SU-DHL-6 (cell line): Measurements from ENCODE around the gene KPNA3.

Source experiments
- H2AFZ ChIP-seq: fragments of 200-600 bp; sonication (generic); 2 replicates; pipeline ENCODE4 v1.6.1; 2014; ENCODE audit warnings: low read depth, mild to moderate bottlenecking, moderate library complexity, mixed read lengths, antibody characterized with exemption, low read length; ENCODE audit not compliant: severe bottlenecking
- H3F3A ChIP-seq: fragments of 200-600 bp; shearing (Covaris generic); 2 replicates; pipeline ENCODE4 v1.6.0; 2016; ENCODE audit warnings: antibody characterized with exemption, mild to moderate bottlenecking; ENCODE audit not compliant: insufficient read depth
- H3K27ac ChIP-seq: fragments of 200-600 bp; sonication (generic); 2 replicates; pipeline ENCODE4 v1.5.1; 2016; ENCODE audit warnings: low read depth, mild to moderate bottlenecking, low read length, moderate library complexity, mixed read lengths
- H3K27me3 ChIP-seq: fragments of 200-600 bp; sonication (generic), shearing (Covaris generic); 2 replicates; pipeline ENCODE4 v1.6.0; 2014; ENCODE audit warnings: mild to moderate bottlenecking, low read length
- H3K36me3 ChIP-seq: fragments of 200-600 bp; sonication (generic); 2 replicates; pipeline ENCODE4 v1.6.1; 2014; ENCODE audit warnings: mild to moderate bottlenecking, low read length, mixed read lengths
- H3K4me2 ChIP-seq: fragments of 300-600, 200-600 bp; shearing (Covaris generic), sonication (generic); 2 replicates; pipeline ENCODE4 v1.6.0; 2014; ENCODE audit warnings: low read length, low read depth, mild to moderate bottlenecking; ENCODE audit not compliant: poor library complexity, severe bottlenecking
- H3K4me3 ChIP-seq: fragments of 200-600 bp; sonication (generic); 2 replicates; pipeline ENCODE4 v1.5.1; 2014; ENCODE audit warnings: antibody characterized with exemption, low read length, mild to moderate bottlenecking, mixed read lengths; ENCODE audit not compliant: insufficient read depth, poor library complexity, severe bottlenecking
- H3K79me2 ChIP-seq: fragments of 200-600 bp; sonication (generic); 2 replicates; pipeline ENCODE4 v1.6.1; 2014; ENCODE audit warnings: mild to moderate bottlenecking, low read length, moderate library complexity; ENCODE audit not compliant: insufficient read depth
- H3K9ac ChIP-seq: fragments of 200-600 bp; sonication (generic); 2 replicates; pipeline ENCODE4 v1.7.0; 2014; ENCODE audit warnings: mild to moderate bottlenecking, low read length
- H3K9me2 ChIP-seq: fragments of 200-600 bp; sonication (generic); replicated peaks from 2 replicates; pipeline ENCODE4 v1.6.1; 2014; ENCODE audit warnings: low read length; ENCODE audit not compliant: insufficient read depth
- H3K9me3 ChIP-seq: fragments of 200-600 bp; sonication (generic); 2 replicates; pipeline ENCODE4 v1.6.1; 2014; ENCODE audit warnings: low read length, mixed read lengths; ENCODE audit not compliant: insufficient read depth
- H4K20me1 ChIP-seq: fragments of 200-600 bp; sonication (generic); 2 replicates; pipeline ENCODE4 v1.6.1; 2014; ENCODE audit warnings: low read depth, mild to moderate bottlenecking, antibody characterized with exemption, low read length, moderate library complexity, mixed read lengths
- CTCF ChIP-seq: fragments of 200-600 bp; sonication (generic); IDR thresholded peaks from one replicate; pipeline ENCODE4 v1.5.1; 2017; ENCODE audit warnings: antibody characterized with exemption, mild to moderate bottlenecking, low read length, moderate library complexity; ENCODE audit not compliant: insufficient read depth, poor library complexity, severe bottlenecking
- EZH2phosphoT487 ChIP-seq: fragments of 200-600 bp; sonication (generic), shearing (Covaris generic); conservative IDR thresholded peaks from 2 replicates; pipeline ENCODE4 v1.6.1; 2018; ENCODE audit warnings: mild to moderate bottlenecking, antibody characterized with exemption, low read length, moderate library complexity, mixed read lengths

Gene KPNA3

DNA sequence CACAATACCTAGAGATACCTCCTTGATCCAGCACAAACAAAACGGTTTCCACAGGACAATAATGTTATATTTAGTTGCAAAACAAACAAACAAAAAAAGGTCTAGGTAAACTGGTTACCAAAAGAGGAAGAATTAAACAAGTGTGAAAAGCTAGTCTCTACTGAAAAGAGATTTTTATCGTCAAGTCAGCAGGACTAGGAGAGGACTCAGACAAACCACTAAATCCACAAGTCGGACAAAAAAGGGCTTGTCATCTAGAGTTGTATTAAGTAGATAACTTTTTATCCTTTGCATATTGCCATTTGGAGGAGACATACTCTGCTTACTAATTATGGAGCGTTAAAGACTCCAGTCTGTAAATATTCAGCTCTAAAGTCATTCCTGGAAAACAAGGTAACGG lies 9.9 kb upstream of the KPNA3 start:
- Histone ChIP-seq H3K9ac (no peak overlapping the region), H3K36me3 (no peaks in the 10 kb centered on the region), H3K4me2 (no peak overlapping the region), H3K4me3 (no peak overlapping the region), H3K27ac (no peak overlapping the region), H3K27me3 (no peaks in the 10 kb centered on the region), H2AFZ (no peak overlapping the region), H3K9me3 (no peaks in the 10 kb centered on the region), H4K20me1 (no peaks in the 10 kb centered on the region), H3K9me2 (no peaks in the 10 kb centered on the region), H3K79me2 (no peaks in the 10 kb centered on the region), H3F3A (no peaks in the 10 kb centered on the region)
- TF ChIP-seq CTCF (no peak), EZH2phosphoT487 (no peak)

DNA sequence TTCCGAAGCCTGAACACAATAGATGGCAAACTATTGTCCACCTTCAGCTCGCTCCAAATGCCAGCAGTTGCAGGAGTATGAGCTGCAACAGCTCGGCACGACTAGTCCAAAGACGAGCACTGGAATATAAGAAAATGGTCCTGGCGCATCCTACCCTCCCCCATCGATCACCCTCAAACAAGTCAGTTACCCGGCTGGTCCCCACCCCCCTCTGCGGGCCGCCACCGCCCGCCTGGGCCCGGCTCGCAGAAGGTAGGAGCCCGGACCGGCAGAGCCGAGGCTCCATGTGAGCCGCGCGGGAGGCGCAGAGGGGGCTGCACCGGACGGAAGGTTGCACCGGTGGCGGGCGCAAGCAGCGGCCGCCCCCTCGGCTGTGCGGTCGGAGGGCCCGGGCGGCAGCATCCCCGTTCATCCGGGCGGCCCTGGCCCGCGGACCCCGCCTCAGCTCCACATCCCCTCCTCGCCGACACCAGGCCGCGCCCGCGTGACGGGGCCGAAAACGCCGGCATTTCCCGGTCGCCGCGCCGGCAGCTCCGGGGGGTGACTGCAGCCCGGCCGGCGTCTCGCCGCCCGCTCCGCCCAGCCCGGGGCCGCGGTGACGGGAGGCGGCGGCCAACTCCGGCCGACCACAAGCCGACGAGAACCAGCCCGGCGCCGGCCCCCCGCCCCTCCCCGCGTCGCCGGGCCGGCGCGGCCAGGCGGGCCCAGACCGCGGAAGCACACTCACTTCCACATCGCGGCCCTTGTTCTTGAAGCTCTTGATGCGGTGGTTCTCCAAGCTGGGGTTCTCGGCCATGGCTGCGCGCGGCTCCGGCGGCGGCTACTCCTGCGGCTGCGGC lies 552 bp downstream of the KPNA3 start:
- H3K79me2 ChIP-seq: peaks cover 50% of the 10 kb centered on the region
- H2AFZ ChIP-seq: peak overlapping the region; percentile 20
- H3F3A ChIP-seq: 0 out of 2 replicates have a peak, but pooled peaks cover 4% of the 10 kb centered on the region
- no peaks in the 10 kb centered on the region for H3K9me2 ChIP-seq
- H3K9ac ChIP-seq: peak overlapping the region; percentile 85
- H3K9me3 ChIP-seq: no peaks in the 10 kb centered on the region
- no peaks in the 10 kb centered on the region for H3K36me3 ChIP-seq
- H3K27ac ChIP-seq: peak overlapping the region; percentile 87
- peaks cover 4% of the 10 kb centered on the region; the same call in 1 of the 2 replicates for H4K20me1 ChIP-seq
- TF ChIP-seq CTCF (no peak), EZH2phosphoT487 (no peak)
- no peaks in the 10 kb centered on the region for H3K27me3 ChIP-seq
- peak overlapping the region; percentile 81 for H3K4me2 ChIP-seq
- peak overlapping the region; percentile 94 for H3K4me3 ChIP-seq

DNA sequence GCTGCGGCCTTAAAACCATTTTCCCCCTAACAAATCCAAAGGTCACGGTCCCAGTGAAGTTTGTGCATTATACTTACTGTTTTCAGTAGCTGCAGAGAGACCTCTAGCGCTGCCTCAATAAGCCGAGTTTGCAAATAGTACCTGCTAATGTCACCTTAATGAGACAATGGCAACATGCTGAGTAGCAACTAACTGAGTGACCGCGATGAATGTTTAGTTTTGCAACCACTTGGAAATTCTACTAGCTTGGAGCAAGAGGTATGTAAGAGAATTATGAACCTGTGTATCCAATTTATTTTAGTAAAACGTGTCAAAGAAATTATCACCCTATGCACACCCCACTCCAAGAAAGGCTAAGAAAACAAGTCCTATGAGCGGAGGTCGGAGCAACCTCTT lies 1.2 kb downstream of the KPNA3 start:
- Histone ChIP-seq H3K27ac (peak overlapping the region; percentile 87), H4K20me1 (peaks cover 5% of the 10 kb centered on the region; the same call in 1 of the 2 replicates), H2AFZ (peak overlapping the region; percentile 20)

More for the DNA sequence above, 1.2 kb downstream of the KPNA3 start:
- Histone ChIP-seq H3F3A (0 out of 2 replicates have a peak, but pooled peaks cover 4% of the 10 kb centered on the region), H3K36me3 (no peaks in the 10 kb centered on the region), H3K79me2 (peaks cover 56% of the 10 kb centered on the region), H3K9me2 (no peaks in the 10 kb centered on the region), H3K4me3 (peak overlapping the region; percentile 94), H3K27me3 (no peaks in the 10 kb centered on the region), H3K9me3 (no peaks in the 10 kb centered on the region), H3K9ac (peak overlapping the region; percentile 85), H3K4me2 (peak overlapping the region; percentile 81)
- TF ChIP-seq CTCF (peak; percentile 32), EZH2phosphoT487 (no peak)
